HS-5 (cell line): ENCODE results near the gene HSD17B13.
"Not testable (repeated sequence)": the region's sequence is repeated elsewhere in the genome, so short reads cannot be mapped to it uniquely, and the experiment has no call there.

Experiments used
- DNase-seq: peaks from one replicate; pipeline ENCODE4 v3.0.0-alpha.2; 2012; ENCODE audit warnings: low read depth

The HSD17B13 gene

DNA sequence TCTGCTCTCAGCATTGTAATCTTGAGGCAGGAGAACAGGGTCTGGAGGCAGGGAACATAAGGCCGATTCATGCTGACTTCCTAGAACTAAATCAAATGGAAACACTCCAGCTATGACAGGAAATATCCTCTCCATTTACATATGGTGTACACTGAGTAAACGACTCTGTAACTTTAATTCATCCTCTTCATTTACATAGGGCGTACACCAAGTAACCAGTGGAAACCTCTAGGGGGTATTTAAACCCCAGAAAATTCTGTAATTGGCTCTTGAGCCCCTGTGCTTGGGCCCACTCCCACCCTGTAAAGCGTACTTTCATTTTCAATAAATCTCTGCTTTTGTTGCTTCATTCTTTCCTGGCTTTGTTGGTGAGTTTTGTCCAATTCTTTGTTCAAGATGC lies 7.7 kb downstream of the HSD17B13 start:
- DNase-seq = not testable (repeated sequence)

DNA sequence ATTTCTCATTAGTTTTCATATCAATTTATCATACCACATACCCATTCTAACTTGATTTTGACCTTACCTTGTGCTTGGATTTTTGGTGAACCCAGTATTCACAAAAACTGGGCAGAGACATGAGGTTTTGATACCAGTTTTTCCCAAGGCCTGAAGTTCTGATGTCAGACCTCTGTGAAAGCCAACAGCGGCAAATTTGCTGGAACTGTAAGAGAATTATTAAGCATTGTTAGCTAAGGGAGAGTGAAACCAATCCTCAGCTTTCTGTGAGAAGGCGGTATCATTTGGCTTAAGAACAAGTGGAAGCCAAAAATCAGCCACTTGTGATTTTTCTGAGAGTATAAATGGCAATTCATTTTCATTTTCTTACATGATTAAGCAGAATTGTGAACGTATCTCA lies 8.9 kb downstream of the HSD17B13 start:
- DNase-seq = no peak

DNA sequence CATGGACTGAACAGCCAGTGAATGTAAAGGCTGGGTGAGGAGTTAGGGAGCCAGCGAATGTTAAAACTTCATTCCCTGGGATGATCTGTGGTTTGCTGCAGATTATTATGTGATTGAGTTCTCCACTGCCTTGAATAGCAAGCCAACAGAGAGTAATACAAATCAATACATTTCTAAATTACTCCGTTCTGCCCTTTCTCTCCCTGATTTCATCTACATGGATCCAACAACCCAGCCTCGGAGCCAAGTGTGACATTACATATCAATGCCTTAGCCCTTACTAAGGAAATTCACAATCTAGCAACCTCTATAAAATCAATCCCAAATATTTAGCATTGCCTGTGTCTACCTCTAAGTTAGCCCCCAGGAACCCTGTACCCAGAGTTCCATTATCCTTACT lies 11.0 kb downstream of the HSD17B13 start:
- DNase-seq = no peak

DNA sequence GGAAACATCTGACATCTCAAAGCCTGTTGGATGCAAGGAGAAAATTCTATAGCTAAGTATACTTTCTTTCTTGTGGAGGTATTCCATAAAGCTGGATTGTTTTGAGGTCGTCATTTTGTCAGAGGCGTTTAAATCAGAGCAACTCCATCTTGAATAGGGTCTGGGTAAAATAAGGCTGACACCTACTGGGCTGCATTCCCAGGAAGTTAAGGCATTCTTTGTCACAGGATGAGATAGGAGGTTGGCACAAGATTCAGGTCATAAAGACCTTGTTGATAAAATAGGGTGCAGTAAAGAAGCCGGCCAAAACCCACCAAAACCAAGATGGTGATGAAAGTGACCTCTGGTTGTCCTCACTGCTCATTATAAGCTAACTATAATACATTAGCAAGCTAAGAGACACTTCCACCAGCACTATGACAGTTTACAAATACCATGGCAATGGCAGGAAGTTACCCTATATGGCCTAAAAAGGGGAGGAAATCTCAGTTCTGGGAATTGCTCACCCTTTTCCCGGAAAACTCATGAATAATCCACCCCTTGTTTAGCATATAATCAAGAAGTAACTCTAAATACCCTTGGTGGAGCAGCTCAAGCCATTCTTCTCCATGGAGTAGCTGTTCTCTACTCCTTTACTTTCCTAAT lies 11.9 kb downstream of the HSD17B13 start:
- no peak for DNase-seq

DNA sequence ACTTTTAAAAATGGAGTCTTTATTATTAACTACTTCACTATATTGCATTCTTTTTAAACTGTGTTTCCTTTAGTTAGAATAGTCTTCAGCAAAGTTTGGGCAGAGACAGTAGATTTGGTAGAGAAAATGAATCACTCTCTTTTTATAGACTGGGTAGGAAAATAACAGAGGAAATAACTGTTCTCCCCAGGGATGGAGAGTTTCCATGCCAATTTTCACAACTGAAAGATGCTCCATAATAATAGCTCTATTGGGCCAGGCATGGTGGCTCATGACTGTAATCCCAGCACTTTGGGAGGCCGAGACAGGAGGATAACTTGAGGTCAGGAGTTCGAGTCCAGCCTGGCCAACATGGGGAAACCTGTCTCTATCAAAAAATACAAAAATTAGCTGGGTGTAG lies 13.1 kb downstream of the HSD17B13 start:
- no peak for DNase-seq

DNA sequence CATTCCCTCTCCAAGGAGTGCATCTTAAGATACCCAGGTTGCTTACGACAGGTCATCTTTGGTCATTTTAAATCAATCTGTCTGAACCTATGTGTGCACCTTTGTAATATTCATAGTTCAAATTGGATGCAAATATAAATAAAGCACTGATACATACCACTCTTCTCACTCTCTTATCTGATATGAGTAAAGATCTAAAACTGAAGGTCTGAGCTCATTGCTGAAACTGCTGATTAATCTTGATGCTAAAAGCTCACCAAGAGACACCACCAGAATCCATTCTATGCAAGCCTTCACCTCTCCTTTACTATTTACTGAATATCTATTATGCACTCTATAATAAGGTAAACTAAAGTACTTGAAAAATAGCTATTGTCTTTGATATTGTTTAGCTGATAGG lies 16.6 kb downstream of the HSD17B13 start:
- no peak for DNase-seq

DNA sequence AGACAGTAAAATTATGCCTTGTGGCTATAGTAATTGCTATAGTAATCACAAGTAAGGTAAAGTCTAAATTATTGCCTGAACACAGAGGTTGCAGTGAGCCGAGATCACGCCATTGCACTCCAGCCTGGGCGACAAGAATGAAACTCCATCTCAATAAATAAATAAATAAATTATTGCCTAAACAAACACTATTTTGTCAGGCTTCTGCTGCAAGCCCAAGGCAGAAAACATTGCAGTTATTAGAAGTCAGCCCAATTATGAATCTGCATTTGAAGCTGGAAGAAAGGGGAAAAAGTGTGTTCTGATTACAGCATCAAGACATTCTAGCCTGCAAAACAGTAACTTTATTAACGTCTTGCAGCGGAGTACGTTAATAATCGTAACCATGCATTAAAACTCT lies 17.1 kb downstream of the HSD17B13 start:
- no peak for DNase-seq

DNA sequence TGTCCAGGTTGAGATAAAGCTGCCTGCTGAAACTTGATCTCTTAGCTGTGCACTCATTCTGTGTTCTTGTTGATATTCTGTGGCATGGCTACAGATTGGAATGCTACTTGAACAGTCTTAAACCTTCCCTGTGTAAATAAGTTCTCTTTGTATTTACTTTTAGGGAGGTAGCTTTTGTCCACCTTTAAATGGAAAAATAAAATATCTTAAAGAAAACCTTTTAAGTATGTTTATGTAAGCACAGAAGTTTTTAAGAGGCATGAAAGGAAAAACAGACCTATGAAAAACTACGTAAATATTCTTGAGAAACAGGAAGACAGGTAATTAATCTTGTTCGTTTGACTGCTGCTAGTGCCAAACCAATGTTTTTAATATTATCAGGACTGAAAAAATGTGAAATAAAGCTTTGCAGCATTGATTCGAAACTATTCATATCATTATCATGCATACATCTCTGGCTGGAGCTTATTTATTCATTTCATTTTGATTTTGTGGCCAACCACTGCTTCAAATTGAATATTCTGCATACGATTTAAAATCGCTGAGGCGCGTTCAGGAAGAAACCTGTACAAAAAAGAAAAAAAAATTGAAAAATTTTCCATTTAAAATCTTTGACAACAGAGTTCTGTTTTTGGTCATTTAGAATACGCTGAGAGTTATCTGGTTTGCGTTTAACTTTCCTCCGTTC lies 17.8 kb downstream of the HSD17B13 start:
- no peak for DNase-seq

DNA sequence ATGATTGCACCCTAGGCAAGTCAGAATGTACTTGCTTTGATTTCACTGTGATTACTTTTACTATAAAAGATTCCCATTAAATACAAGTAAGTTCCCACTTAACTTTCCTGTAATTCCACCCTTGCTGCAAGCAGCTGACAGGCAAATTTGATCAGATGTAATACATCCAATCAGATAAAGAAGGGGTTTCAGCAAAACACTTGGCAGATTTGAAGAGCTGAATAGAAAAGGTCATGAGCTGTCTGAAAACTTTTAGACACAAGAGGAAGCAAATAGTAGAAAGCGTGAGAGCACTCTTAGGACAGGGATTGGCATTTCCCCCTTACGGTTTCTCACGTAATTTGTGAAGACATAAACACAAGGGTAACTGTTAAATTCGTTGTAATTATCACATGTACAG lies 22.8 kb downstream of the HSD17B13 start:
- DNase-seq = no peak

DNA sequence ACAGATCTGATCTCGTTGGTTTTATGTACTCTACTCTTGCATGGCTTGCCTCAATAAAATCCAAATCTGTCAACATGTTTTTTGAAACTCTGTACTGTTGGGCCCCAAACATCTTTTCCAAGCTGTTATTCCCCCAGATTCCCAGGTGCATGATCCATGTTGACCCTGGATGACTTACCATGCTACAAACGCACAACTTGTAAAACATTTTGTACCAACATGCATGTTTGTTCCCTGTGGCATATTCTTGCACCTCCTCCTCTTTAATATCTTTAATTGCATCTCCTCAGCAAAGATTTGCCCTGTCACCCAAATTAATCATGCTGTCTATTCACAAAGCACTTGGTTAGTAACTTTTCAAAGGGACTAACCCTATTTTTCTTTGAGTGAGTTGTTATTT lies 24.3 kb downstream of the HSD17B13 start:
- no peak for DNase-seq

DNA sequence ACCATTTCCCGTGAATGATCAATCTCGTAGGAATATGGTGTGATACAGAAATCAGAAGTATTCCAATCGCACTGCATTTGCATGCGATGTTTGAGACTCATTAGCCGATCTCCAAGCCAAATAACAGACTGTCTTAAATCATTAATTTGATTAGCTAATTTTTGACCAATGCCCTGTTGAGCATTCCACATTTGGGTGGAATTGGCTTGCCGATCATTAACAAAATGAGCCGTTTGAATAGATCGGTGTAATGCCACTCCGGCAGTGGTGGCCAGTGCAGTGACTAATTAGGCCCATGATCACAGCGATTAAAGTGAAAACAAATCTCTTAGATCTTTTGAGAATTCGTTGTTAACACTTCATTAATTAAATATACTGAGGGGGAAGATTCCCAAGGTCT lies 27.8 kb downstream of the HSD17B13 start:
- DNase-seq = not testable (repeated sequence)

DNA sequence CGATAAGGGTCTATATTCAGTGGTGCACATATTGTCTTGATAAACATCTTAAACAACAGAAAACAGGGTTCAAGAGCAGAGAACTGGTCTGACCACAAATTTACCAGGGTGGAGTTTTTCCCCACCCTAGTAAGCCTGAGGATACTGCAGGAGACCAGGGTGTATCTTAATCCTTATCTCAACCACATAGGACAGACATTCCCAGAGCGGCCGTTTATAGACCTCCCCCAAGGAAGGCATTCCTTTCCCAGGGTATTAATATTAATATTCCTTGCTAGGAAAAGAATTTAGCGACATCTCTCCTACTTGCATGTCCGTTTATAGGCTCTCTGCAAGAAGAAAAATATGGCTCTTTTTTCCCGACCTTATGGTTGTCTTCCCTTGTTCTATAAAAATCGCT lies 28.8 kb downstream of the HSD17B13 start:
- not testable (repeated sequence) for DNase-seq

DNA sequence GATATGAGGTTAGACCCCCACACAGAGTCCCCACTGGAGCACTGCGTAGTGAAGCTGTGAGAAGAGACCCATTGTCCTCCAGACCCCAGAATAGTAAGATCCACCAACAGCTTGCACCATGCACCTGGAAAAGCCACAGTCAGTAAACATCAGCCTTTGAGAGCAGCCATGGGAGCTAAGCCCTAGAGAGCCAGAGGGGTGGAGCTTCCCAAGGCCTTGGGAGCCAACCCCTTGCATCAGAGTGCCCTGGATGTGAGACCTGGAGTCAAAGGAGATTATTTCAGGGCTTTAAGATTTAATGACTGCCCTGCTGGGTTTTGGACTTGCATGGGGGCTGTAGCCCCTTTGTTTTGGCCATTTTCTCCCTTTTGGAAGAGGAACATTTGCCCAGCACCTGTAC lies 35.7 kb downstream of the HSD17B13 start:
- DNase-seq = no peak

DNA sequence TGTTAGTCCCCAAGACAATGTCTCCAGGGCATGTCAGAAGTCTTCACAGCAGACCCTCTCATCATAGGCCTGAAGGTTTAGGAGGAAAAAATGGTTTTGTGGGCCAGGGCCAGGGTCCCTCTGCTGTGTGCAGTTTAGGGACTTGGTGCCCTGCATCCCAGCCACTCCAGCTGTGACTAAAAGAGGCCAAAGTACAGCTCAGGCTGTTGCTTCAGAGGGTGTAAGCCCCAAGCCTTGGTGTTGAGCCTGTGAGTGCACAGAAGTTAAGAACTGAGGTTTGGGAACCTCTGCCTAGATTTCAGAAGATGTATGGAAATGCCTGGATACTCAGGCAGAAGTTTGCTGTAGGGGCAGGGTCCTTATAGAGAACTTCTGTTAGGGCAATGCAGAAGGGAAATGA lies 38.4 kb downstream of the HSD17B13 start:
- not testable (repeated sequence) for DNase-seq

DNA sequence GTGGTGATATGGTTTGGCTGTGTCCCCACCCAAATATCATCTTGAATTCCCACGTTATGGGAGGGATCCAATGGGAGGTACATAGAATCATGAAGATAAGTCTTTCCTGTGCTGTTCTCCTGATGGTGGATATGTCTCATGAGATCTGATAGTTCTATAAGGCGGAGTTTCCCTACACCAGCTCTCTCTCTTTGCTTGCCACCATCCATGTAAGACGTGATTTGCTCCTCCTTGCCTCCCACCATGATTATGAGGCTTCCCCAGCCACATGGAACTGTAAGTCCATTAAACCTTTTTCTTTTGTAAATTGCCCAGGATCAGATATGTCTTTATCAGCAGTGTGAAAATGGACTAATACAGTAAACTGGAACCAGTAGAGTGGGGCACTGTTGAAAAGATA lies 39.5 kb downstream of the HSD17B13 start:
- DNase-seq = no peak

DNA sequence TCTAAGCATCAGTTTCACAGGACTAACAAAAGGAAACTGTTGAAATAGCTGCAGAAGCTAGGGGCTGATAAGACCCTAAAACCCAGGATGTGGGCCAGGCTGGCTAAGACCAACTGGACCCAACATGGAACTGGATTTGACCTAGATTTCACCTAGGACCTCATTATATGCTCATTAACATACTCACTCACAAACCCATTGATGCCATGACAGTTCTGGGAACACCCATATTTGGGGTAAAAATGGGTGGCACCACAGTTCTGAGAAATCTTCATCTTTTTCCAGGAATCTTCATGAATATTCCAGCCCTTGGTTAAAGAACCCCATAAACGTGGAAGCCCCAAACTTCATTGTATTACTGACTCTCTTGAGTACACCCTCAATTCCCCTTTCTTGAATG lies 41.1 kb downstream of the HSD17B13 start:
- DNase-seq = no peak

DNA sequence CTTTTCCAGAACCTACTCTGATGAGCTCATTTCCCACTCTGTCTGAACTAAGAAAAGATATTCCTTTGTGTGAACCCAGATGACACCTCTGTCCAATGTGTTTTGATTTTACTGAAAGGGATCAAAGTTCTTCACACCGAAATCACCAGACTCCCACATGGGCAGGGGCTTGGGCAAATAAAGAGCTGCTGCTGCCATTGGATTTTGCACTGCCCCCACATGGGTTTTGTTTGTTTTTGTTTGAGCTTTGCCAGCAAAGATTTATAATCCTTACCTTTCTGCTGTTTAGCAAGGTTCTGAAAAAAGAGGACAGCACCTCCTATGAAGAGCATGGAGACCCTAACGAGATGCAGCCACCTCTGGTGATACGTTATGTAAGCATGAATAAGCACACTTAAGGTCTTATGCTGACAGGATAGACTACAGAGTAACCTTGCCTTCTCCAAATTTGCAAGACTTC lies 44.3 kb downstream of the HSD17B13 start:
- no peak for DNase-seq

DNA sequence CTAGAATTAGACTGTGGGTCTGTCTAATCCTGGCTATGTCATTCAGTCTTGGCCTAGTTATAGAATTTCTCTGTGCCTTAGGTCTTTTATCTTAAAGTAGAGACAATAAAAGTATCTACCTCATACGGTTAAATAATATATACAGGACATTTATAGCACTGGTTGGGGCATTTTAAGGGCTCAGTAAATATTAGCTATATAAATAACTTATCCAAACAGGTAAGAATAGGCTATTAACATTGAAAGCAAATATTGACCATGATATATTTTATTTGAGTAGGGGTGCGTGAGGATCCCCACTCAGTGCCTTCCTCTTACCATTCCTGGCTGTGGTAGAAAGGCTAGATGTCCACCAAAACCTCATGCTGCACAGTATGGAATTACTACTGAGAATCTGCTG lies 47.4 kb downstream of the HSD17B13 start:
- DNase-seq = no peak

DNA sequence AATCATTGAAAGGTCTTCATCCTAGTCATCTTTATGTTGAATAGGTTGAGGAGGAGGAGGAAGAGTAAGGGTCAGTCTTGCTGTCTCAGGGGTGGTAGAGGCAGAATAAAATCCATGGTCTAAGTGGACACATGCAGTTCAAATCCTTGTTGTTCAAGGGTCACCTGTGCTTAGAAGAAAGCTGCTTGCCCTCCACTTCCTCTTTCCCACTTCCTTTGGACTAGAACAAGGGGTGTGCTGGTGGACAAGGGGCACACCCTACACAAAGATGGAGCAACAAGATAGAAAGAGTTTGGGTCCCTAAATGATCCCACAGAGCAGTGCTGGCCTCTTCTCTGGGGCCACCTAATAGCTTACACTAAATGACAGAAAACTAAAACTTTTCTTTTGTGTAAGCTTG lies 47.9 kb downstream of the HSD17B13 start:
- DNase-seq = no peak

DNA sequence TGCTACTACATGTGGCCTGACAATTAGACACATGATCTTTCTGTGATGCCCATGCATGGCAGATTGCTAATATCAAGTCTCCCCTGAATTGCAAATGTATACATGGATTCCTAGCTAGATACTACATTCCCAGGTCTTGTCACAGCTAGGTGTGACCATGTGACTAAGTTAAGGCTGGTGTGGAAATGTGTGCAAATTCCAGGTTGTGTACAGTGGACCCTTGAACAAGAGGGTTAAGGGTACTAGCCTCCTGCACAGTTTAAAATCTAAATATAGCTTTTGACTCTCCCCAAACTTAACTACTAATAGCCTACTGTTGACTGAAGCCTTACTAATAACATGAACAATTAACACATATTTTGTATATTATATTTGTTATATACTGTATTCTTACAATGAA lies 48.4 kb downstream of the HSD17B13 start:
- no peak for DNase-seq

DNA sequence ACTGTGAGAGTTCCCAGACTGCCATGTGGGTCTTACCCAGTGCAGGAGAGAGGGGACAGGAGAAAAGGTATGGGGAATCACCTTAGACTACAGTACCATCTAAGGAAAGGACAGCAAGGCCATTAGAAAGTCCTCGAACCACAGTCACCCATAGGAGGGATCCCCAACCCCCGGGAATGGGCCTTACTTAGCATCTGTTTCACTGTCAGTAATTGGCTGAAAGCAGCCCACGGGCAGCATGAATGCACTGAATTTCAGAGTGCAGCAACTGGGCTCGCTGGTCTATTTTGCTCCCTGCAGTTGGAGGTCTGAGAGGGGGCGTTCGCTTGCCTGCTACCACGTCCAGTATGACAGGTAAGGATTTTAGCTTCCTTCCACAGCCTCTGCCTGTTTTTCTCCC lies 51.9 kb downstream of the HSD17B13 start:
- no peak for DNase-seq

DNA sequence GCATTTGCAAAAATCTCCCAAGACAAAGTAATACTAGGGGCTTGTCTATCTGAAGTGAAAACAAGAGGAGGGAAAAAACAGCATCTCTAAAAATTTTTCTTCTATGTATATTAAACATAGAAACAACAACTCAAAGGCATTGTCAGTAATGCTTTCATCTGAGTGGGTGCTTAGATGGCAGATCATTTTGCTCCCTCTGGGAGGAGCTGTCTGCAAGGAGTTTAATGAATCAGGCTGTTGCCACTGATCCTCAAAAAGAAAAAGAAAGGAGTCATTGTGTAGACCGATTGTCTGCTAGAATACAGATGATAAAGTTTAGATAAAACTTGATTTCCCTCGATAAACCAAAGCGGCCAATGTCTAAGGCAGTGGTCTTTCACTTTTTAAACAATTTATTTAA lies 52.5 kb downstream of the HSD17B13 start:
- DNase-seq = no peak

DNA sequence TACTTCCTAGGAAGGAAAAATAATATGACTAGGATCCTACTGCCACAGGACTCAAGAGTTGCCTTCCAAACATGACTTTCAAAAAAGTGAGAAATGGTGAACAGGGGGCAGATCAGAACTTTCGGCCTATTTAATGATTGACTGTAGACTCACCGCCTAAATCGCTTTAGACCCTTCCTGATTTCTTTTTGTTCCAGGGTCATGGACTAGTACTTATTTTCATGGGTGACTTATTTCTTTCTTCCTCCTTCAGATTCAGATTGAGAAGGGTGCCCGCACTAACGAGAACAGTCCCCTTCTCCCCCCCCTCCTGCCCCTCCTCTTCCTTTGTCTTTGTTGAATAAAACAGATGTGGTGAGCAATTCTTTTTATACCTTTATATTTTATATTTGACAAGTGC lies 54.3 kb downstream of the HSD17B13 start:
- DNase-seq = no peak

DNA sequence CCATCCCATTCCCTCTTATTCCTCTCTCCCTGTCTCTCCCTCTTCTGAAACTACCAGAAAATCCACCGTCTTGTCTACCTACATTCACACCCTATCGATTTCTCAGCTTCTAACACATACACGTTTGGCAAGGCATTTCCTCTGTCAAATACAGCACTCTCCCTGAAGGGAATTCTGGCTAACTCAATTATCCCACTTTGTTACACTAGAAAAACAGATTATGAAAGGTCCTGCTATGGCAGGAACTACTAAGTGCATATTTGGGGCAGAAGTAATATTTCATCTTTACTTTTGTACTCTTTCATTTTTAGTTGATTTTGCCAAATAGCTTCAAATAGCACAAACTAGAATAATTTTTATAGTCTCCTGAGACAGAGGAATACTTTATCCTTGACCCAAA lies 55.7 kb downstream of the HSD17B13 start:
- DNase-seq = no peak
